Measurements from ENCODE around the gene SDK1.

SDK1 gene

GRCh38 chr7:4282434-4283223, 981.6 kb downstream of the SDK1 start:
- H3K27ac ChIP-seq = peak overlapping the region; percentile 78
- peak; percentile 94 for DNase-seq (ENCODE audit: low spot score)
- TF ChIP-seq CTCF (conservative IDR thresholded peaks at IDR 0.05; ENCODE audit: low read depth) = no peak
- ChIA-PET POLR2A (ENCODE audit: low non-redundant PET) (no interaction called here), CTCF (interaction anchor here (0.7 kb wide), 1 partner anchor 115 kb away, joined by 6 read pairs; no protein-coding TSS in a partner anchor)

- DNase-seq (ENCODE audit: low spot score) = no peak
- ChIA-PET POLR2A (ENCODE audit: low non-redundant PET) (no interaction called here), CTCF (interaction anchor here (0.6 to 1.2 kb wide), 2 partner anchors 13 to 133 kb away, joined by 3 to 5 read pairs; no protein-coding TSS in a partner anchor)
- no peak for TF ChIP-seq CTCF (conservative IDR thresholded peaks at IDR 0.05; ENCODE audit: low read depth)
- H3K27ac ChIP-seq = no peak overlapping the region
Observed at GRCh38 chr7:4286351-4286750, 985.3 kb downstream of the SDK1 start.

- TF ChIP-seq CTCF (conservative IDR thresholded peaks at IDR 0.05; ENCODE audit: low read depth) = no peak
- H3K27ac ChIP-seq = no peak overlapping the region
- ChIA-PET CTCF (no interaction called here), POLR2A (ENCODE audit: low non-redundant PET) (no interaction called here)
- DNase-seq (ENCODE audit: low spot score) = no peak
Observed at GRCh38 chr7:4288791-4289394, 987.8 kb downstream of the SDK1 start.

GRCh38 chr7:4297165-4297917, 996.3 kb downstream of the SDK1 start:
- CTCF ChIA-PET = no interaction called here
- H3K27ac ChIP-seq = no peak overlapping the region
- POLR2A ChIA-PET (ENCODE audit: low non-redundant PET) = no interaction called here
- DNase-seq (ENCODE audit: low spot score) = no peak
- TF ChIP-seq CTCF (conservative IDR thresholded peaks at IDR 0.05; ENCODE audit: low read depth) = no peak

GRCh38 chr7:4297918-4298219, 996.8 kb downstream of the SDK1 start:
- no peak for TF ChIP-seq CTCF (conservative IDR thresholded peaks at IDR 0.05; ENCODE audit: low read depth)
- ChIA-PET CTCF (no interaction called here), POLR2A (ENCODE audit: low non-redundant PET) (no interaction called here)

GRCh38 chr7:4299431-4299830, 998.4 kb downstream of the SDK1 start:
- TF ChIP-seq CTCF (conservative IDR thresholded peaks at IDR 0.05; ENCODE audit: low read depth) = no peak
- DNase-seq (ENCODE audit: low spot score) = no peak
- H3K27ac ChIP-seq = no peak overlapping the region
- POLR2A ChIA-PET (ENCODE audit: low non-redundant PET) = no interaction called here
- CTCF ChIA-PET = interaction anchor here (0.8 kb wide), 1 partner anchor 13 kb away, joined by 5 read pairs; no protein-coding TSS in a partner anchor

More at GRCh38 chr7:4297918-4298219, 996.8 kb downstream of the SDK1 start:
- no peak for DNase-seq (ENCODE audit: low spot score)
- H3K27ac ChIP-seq = no peak overlapping the region
